ENCODE data around the gene DNMT3B.

The DNMT3B gene

GRCh38 chr20:32807706-32808105 is 45.5 kb downstream of the DNMT3B start:
- no peak overlapping the region for H3K27ac ChIP-seq (ENCODE audit: low read length)
- H3K9me3 ChIP-seq (ENCODE audit: control insufficient read depth in 2 of 2, low read length in 2 of 2): no peaks in the 10 kb centered on the region
- H3K27me3 ChIP-seq (ENCODE audit: control insufficient read depth in 1 of 2, insufficient read depth in 2 of 2, low read length in 2 of 2): no peaks in the 10 kb centered on the region
- H3K36me3 ChIP-seq (ENCODE audit: control insufficient read depth in 2 of 2, insufficient read depth in 2 of 2, low read length in 2 of 2): peaks cover 3% of the 10 kb centered on the region in 2 donors
- no peak overlapping the region for H3K9ac ChIP-seq (ENCODE audit: low read length in 2 of 2)
- H3K4me1 ChIP-seq (ENCODE audit: control insufficient read depth, insufficient read depth, low read length): no peaks in the 10 kb centered on the region
- H3K4me3 ChIP-seq (ENCODE audit: low read length in 2 of 2): no peak overlapping the region

GRCh38 chr20:32808438-32808837 is 46.3 kb downstream of the DNMT3B start:
- Histone ChIP-seq H3K4me1 (ENCODE audit: control insufficient read depth, insufficient read depth, low read length) (no peaks in the 10 kb centered on the region), H3K9ac (ENCODE audit: low read length in 2 of 2) (no peak overlapping the region), H3K27ac (ENCODE audit: low read length) (no peak overlapping the region), H3K4me3 (ENCODE audit: low read length in 2 of 2) (no peak overlapping the region), H3K27me3 (ENCODE audit: control insufficient read depth in 1 of 2, insufficient read depth in 2 of 2, low read length in 2 of 2) (no peaks in the 10 kb centered on the region), H3K36me3 (ENCODE audit: control insufficient read depth in 2 of 2, insufficient read depth in 2 of 2, low read length in 2 of 2) (peaks cover 0 to 2% of the 10 kb centered on the region in 2 donors), H3K9me3 (ENCODE audit: control insufficient read depth in 2 of 2, low read length in 2 of 2) (no peaks in the 10 kb centered on the region)

GRCh38 chr20:32809907-32810306 is 47.7 kb downstream of the DNMT3B start:
- no peak overlapping the region for H3K9ac ChIP-seq (ENCODE audit: low read length in 2 of 2)
- no peaks in the 10 kb centered on the region for H3K9me3 ChIP-seq (ENCODE audit: control insufficient read depth in 2 of 2, low read length in 2 of 2)
- no peaks in the 10 kb centered on the region for H3K27me3 ChIP-seq (ENCODE audit: control insufficient read depth in 1 of 2, insufficient read depth in 2 of 2, low read length in 2 of 2)
- H3K4me1 ChIP-seq (ENCODE audit: control insufficient read depth, insufficient read depth, low read length): no peaks in the 10 kb centered on the region
- H3K27ac ChIP-seq (ENCODE audit: low read length): no peak overlapping the region
- H3K4me3 ChIP-seq (ENCODE audit: low read length in 2 of 2): no peak overlapping the region
- peaks cover 0 to 2% of the 10 kb centered on the region in 2 donors for H3K36me3 ChIP-seq (ENCODE audit: control insufficient read depth in 2 of 2, insufficient read depth in 2 of 2, low read length in 2 of 2)

GRCh38 chr20:32810941-32811340 is 48.8 kb downstream of the DNMT3B start:
- Histone ChIP-seq H3K36me3 (ENCODE audit: control insufficient read depth in 2 of 2, insufficient read depth in 2 of 2, low read length in 2 of 2) (no peaks in the 10 kb centered on the region), H3K4me1 (ENCODE audit: control insufficient read depth, insufficient read depth, low read length) (no peaks in the 10 kb centered on the region), H3K9me3 (ENCODE audit: control insufficient read depth in 2 of 2, low read length in 2 of 2) (no peaks in the 10 kb centered on the region), H3K9ac (ENCODE audit: low read length in 2 of 2) (no peak overlapping the region), H3K27me3 (ENCODE audit: control insufficient read depth in 1 of 2, insufficient read depth in 2 of 2, low read length in 2 of 2) (no peaks in the 10 kb centered on the region), H3K27ac (ENCODE audit: low read length) (no peak overlapping the region), H3K4me3 (ENCODE audit: low read length in 2 of 2) (no peak overlapping the region)

GRCh38 chr20:32811886-32812285 is 49.7 kb downstream of the DNMT3B start:
- no peak overlapping the region for H3K9ac ChIP-seq (ENCODE audit: low read length in 2 of 2)
- H3K27me3 ChIP-seq (ENCODE audit: control insufficient read depth in 1 of 2, insufficient read depth in 2 of 2, low read length in 2 of 2): no peaks in the 10 kb centered on the region
- no peak overlapping the region for H3K4me3 ChIP-seq (ENCODE audit: low read length in 2 of 2)
- no peaks in the 10 kb centered on the region for H3K36me3 ChIP-seq (ENCODE audit: control insufficient read depth in 2 of 2, insufficient read depth in 2 of 2, low read length in 2 of 2)
- no peaks in the 10 kb centered on the region for H3K9me3 ChIP-seq (ENCODE audit: control insufficient read depth in 2 of 2, low read length in 2 of 2)
- no peak overlapping the region for H3K27ac ChIP-seq (ENCODE audit: low read length)
- H3K4me1 ChIP-seq (ENCODE audit: control insufficient read depth, insufficient read depth, low read length): no peaks in the 10 kb centered on the region

- H3K36me3 ChIP-seq (ENCODE audit: control insufficient read depth in 2 of 2, insufficient read depth in 2 of 2, low read length in 2 of 2): no peaks in the 10 kb centered on the region
- H3K27ac ChIP-seq (ENCODE audit: low read length): peak overlapping the region; percentile 93
- H3K27me3 ChIP-seq (ENCODE audit: control insufficient read depth in 1 of 2, insufficient read depth in 2 of 2, low read length in 2 of 2): no peaks in the 10 kb centered on the region
- peak overlapping the region; percentile 90 to 95 for H3K9ac ChIP-seq (ENCODE audit: low read length in 2 of 2)
- peaks cover 30% of the 10 kb centered on the region for H3K4me1 ChIP-seq (ENCODE audit: control insufficient read depth, insufficient read depth, low read length)
- no peaks in the 10 kb centered on the region for H3K9me3 ChIP-seq (ENCODE audit: control insufficient read depth in 2 of 2, low read length in 2 of 2)
- peak overlapping the region; percentile 89 to 96 for H3K4me3 ChIP-seq (ENCODE audit: low read length in 2 of 2)
These were observed 58.0 kb downstream of the DNMT3B start for GRCh38 chr20:32819992-32820697.

GRCh38 chr20:32820698-32821377 is 58.7 kb downstream of the DNMT3B start:
- Histone ChIP-seq H3K4me1 (ENCODE audit: control insufficient read depth, insufficient read depth, low read length) (peaks cover 32% of the 10 kb centered on the region), H3K27me3 (ENCODE audit: control insufficient read depth in 1 of 2, insufficient read depth in 2 of 2, low read length in 2 of 2) (no peaks in the 10 kb centered on the region), H3K4me3 (ENCODE audit: low read length in 2 of 2) (peak overlapping the region; percentile 89 to 96), H3K9me3 (ENCODE audit: control insufficient read depth in 2 of 2, low read length in 2 of 2) (no peaks in the 10 kb centered on the region), H3K27ac (ENCODE audit: low read length) (peak overlapping the region; percentile 93), H3K9ac (ENCODE audit: low read length in 2 of 2) (peak overlapping the region; percentile 90 to 95), H3K36me3 (ENCODE audit: control insufficient read depth in 2 of 2, insufficient read depth in 2 of 2, low read length in 2 of 2) (peaks cover under 1 to 1% of the 10 kb centered on the region in 2 donors)

GRCh38 chr20:32822225-32822624 is 60.0 kb downstream of the DNMT3B start:
- Histone ChIP-seq H3K36me3 (ENCODE audit: control insufficient read depth in 2 of 2, insufficient read depth in 2 of 2, low read length in 2 of 2) (peaks cover 7 to 8% of the 10 kb centered on the region in 2 donors), H3K27ac (ENCODE audit: low read length) (peak overlapping the region; percentile 46), H3K9me3 (ENCODE audit: control insufficient read depth in 2 of 2, low read length in 2 of 2) (no peaks in the 10 kb centered on the region), H3K27me3 (ENCODE audit: control insufficient read depth in 1 of 2, insufficient read depth in 2 of 2, low read length in 2 of 2) (no peaks in the 10 kb centered on the region), H3K4me1 (ENCODE audit: control insufficient read depth, insufficient read depth, low read length) (peaks cover 32% of the 10 kb centered on the region), H3K4me3 (ENCODE audit: low read length in 2 of 2) (peak overlapping the region in 1 of 2 donors; percentile 89), H3K9ac (ENCODE audit: low read length in 2 of 2) (no peak overlapping the region)

- no peak overlapping the region for H3K4me3 ChIP-seq (ENCODE audit: low read length in 2 of 2)
- peaks cover 7 to 8% of the 10 kb centered on the region in 2 donors for H3K36me3 ChIP-seq (ENCODE audit: control insufficient read depth in 2 of 2, insufficient read depth in 2 of 2, low read length in 2 of 2)
- no peaks in the 10 kb centered on the region for H3K27me3 ChIP-seq (ENCODE audit: control insufficient read depth in 1 of 2, insufficient read depth in 2 of 2, low read length in 2 of 2)
- peak overlapping the region; percentile 33 for H3K27ac ChIP-seq (ENCODE audit: low read length)
- H3K4me1 ChIP-seq (ENCODE audit: control insufficient read depth, insufficient read depth, low read length): peaks cover 32% of the 10 kb centered on the region
- H3K9ac ChIP-seq (ENCODE audit: low read length in 2 of 2): peak overlapping the region in 1 of 2 donors; percentile 13
- H3K9me3 ChIP-seq (ENCODE audit: control insufficient read depth in 2 of 2, low read length in 2 of 2): no peaks in the 10 kb centered on the region
These were observed 60.9 kb downstream of the DNMT3B start for GRCh38 chr20:32823078-32823477.

GRCh38 chr20:32823737-32824588 is 61.8 kb downstream of the DNMT3B start:
- H3K4me1 ChIP-seq (ENCODE audit: control insufficient read depth, insufficient read depth, low read length): peaks cover 39% of the 10 kb centered on the region
- H3K9me3 ChIP-seq (ENCODE audit: control insufficient read depth in 2 of 2, low read length in 2 of 2): no peaks in the 10 kb centered on the region
- peak overlapping the region; percentile 33 for H3K27ac ChIP-seq (ENCODE audit: low read length)
- H3K9ac ChIP-seq (ENCODE audit: low read length in 2 of 2): no peak overlapping the region
- peaks cover 8 to 13% of the 10 kb centered on the region in 2 donors for H3K36me3 ChIP-seq (ENCODE audit: control insufficient read depth in 2 of 2, insufficient read depth in 2 of 2, low read length in 2 of 2)
- no peaks in the 10 kb centered on the region for H3K27me3 ChIP-seq (ENCODE audit: control insufficient read depth in 1 of 2, insufficient read depth in 2 of 2, low read length in 2 of 2)
- no peak overlapping the region for H3K4me3 ChIP-seq (ENCODE audit: low read length in 2 of 2)
